MM.1S (cell line): Measurements from ENCODE around the gene DTYMK.

Source experiments
- CTCF ChIP-seq: fragments of 300-600 bp; sonication (generic); IDR thresholded peaks from 2 replicates; pipeline ENCODE4 v1.5.1; 2016; ENCODE audit warnings: antibody characterized with exemption, low read length, mixed read lengths
- EZH2 ChIP-seq: fragments of 300-600 bp; sonication (generic); optimal IDR thresholded peaks from 2 replicates; pipeline ENCODE3; 2017; ENCODE audit warnings: low read depth, mild to moderate bottlenecking, antibody characterized with exemption, low read length, mixed read lengths

DNA sequence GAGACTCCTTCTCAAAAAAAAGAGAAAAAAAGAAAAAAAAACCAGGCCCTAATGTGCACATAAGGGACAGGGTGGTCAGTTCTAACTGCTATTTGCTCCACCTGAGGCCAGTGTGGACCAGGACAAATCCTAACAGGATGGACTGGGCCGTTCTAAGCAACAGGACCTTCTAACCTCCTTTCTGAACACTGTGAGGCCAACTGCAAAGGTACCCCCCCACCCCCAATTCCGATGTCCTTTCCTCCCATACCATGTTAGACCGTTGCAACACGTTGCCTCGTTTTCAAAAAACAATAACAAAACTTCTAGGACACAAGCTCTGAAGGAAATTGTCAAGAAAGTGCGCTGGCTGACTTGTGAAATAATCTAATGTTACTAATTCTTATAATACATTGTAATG, 50.9 kb downstream of the DTYMK start:
- no peak for TF ChIP-seq CTCF
- TF ChIP-seq EZH2 = no peak
